ENCODE data around the gene CHMP3.
"Not testable (repeated sequence)": the region's sequence is repeated elsewhere in the genome, so short reads cannot be mapped to it uniquely, and the experiment has no call there.

Gene CHMP3

GRCh38 chr2:86500325-86501083 lies 62.7 kb downstream of the CHMP3 start:
- no peak for DNase-seq

GRCh38 chr2:86499326-86499725 lies 63.9 kb downstream of the CHMP3 start:
- DNase-seq, result no peak

GRCh38 chr2:86498468-86499260 lies 64.6 kb downstream of the CHMP3 start:
- DNase-seq, result no peak

- not testable (repeated sequence) for DNase-seq
Measured at GRCh38 chr2:86496391-86496790, 66.9 kb downstream of the CHMP3 start.

GRCh38 chr2:86492048-86492453 lies 71.2 kb downstream of the CHMP3 start:
- DNase-seq, result no peak

GRCh38 chr2:86491088-86491487 lies 72.2 kb downstream of the CHMP3 start:
- no peak for DNase-seq

- no peak for DNase-seq
Measured at GRCh38 chr2:86490245-86490644, 73.0 kb downstream of the CHMP3 start.

GRCh38 chr2:86489542-86489941 lies 73.7 kb downstream of the CHMP3 start:
- DNase-seq, result no peak

GRCh38 chr2:86488561-86489250 lies 74.5 kb downstream of the CHMP3 start:
- DNase-seq, result no peak

- DNase-seq, result no peak
Measured at GRCh38 chr2:86487062-86487461, 76.2 kb downstream of the CHMP3 start.

- DNase-seq, result no peak
Measured at GRCh38 chr2:86485802-86486201, 77.4 kb downstream of the CHMP3 start.

GRCh38 chr2:86485103-86485502 lies 78.1 kb downstream of the CHMP3 start:
- no peak for DNase-seq

- DNase-seq, result no peak
Measured at GRCh38 chr2:86484385-86484784, 78.9 kb downstream of the CHMP3 start.

GRCh38 chr2:86482034-86482433 lies 81.2 kb downstream of the CHMP3 start:
- no peak for DNase-seq

- no peak for DNase-seq
Measured at GRCh38 chr2:86480105-86480504, 83.1 kb downstream of the CHMP3 start.

GRCh38 chr2:86477349-86477748 lies 85.9 kb downstream of the CHMP3 start:
- DNase-seq, result no peak

GRCh38 chr2:86476918-86477317 lies 86.3 kb downstream of the CHMP3 start:
- no peak for DNase-seq

GRCh38 chr2:86476092-86476491 lies 87.2 kb downstream of the CHMP3 start:
- DNase-seq, result no peak

GRCh38 chr2:86471637-86472036 lies 91.6 kb downstream of the CHMP3 start:
- DNase-seq, result no peak

- DNase-seq, result no peak
Measured at GRCh38 chr2:86470890-86471289, 92.4 kb downstream of the CHMP3 start.

GRCh38 chr2:86468162-86469033 lies 94.8 kb downstream of the CHMP3 start:
- no peak for DNase-seq

- no peak for DNase-seq
Measured at GRCh38 chr2:86466306-86466705, 96.9 kb downstream of the CHMP3 start.

- no peak for DNase-seq
Measured at GRCh38 chr2:86464652-86465051, 98.6 kb downstream of the CHMP3 start.
